CD4-positive, alpha-beta T cell (primary cell): ENCODE results near the gene DOCK9. TPM values are rescaled to one million over a fixed set of nuclear protein-coding genes. Genes with fewer than 3 reads are reported as not detected.

ENCODE experiments used
- ATAC-seq: fragments of 200-7000 bp; cut with Tn5 transposase; one replicate; pipeline ENCODE4 v1.10.0; 2022; ENCODE audit warnings: mild to moderate bottlenecking; ENCODE audit not compliant: poor library complexity
- CTCF ChIA-PET: fragments of 350-600 bp; sonication (Branson Sonifier 250); formaldehyde crosslinking; loops from one replicate; lab custom pipeline; 2021; ENCODE audit warnings: antibody characterized with exemption, inconsistent platforms; lab: Charles Lee
- POLR2A ChIA-PET: fragments of 350-600 bp; sonication (Branson Sonifier 250); formaldehyde crosslinking; loops from one replicate; lab custom pipeline; 2021; ENCODE audit warnings: antibody characterized with exemption, inconsistent platforms; lab: Charles Lee
- DNase-seq, 14 experiments: peaks; one replicate each; pipeline ENCODE4 v3.0.0-alpha.2; 2013 to 2020; ENCODE audit warnings: mixed read lengths in 2 of 14
- H3K27ac ChIP-seq, 2 donors: one replicate each; pipeline versions ENCODE4 v1.5.1 to v1.7.0; 2013; ENCODE audit warnings: low read length in 2 of 2, low read depth in 1 of 2, mild to moderate bottlenecking in 1 of 2
- H3K27me3 ChIP-seq, 2 experiments: 1 replicate in 1 of 2; 2 replicates in 1 of 2; pipeline versions ENCODE4 v1.6.1 to v1.7.0; 2013; ENCODE audit warnings: low read length in 2 of 2, control low read depth in 1 of 2, mild to moderate bottlenecking in 1 of 2, moderate library complexity in 1 of 2; ENCODE audit not compliant: insufficient read depth in 2 of 2, control insufficient read depth in 1 of 2
- H3K36me3 ChIP-seq: one replicate; pipeline ENCODE4 v1.6.1; 2013; ENCODE audit warnings: low read length, control low read depth; ENCODE audit not compliant: insufficient read depth
- H3K4me1 ChIP-seq: one replicate; pipeline ENCODE4 v1.6.1; 2013; ENCODE audit warnings: low read length, control low read depth; ENCODE audit not compliant: insufficient read depth
- H3K4me3 ChIP-seq: one replicate; pipeline ENCODE4 v1.5.1; 2013; ENCODE audit warnings: mild to moderate bottlenecking, low read length, moderate library complexity
- H3K9me3 ChIP-seq, 2 experiments: 1 replicate in 1 of 2; 2 replicates in 1 of 2; pipeline versions ENCODE4 v1.6.1 to v1.7.0; 2013; ENCODE audit warnings: low read length in 2 of 2, mild to moderate bottlenecking in 2 of 2, control low read depth in 1 of 2, moderate library complexity in 1 of 2; ENCODE audit not compliant: control insufficient read depth in 1 of 2, insufficient read depth in 1 of 2
- H3K27ac Mint-ChIP-seq: one replicate; pipeline ENCODE4 v1.8.0; 2020; ENCODE audit warnings: mixed read lengths
- H3K27me3 Mint-ChIP-seq: one replicate; pipeline ENCODE4 v1.8.0; 2021; ENCODE audit warnings: mixed read lengths
- H3K36me3 Mint-ChIP-seq: one replicate; pipeline ENCODE4 v1.8.0; 2021; ENCODE audit warnings: low read depth, mixed read lengths
- H3K4me1 Mint-ChIP-seq: one replicate; pipeline ENCODE4 v1.8.0; 2021; ENCODE audit warnings: low read depth, mixed read lengths
- H3K4me3 Mint-ChIP-seq: one replicate; pipeline ENCODE4 v1.8.0; 2020; ENCODE audit warnings: mild to moderate bottlenecking, mixed read lengths
- H3K9me3 Mint-ChIP-seq: one replicate; pipeline ENCODE4 v1.8.0; 2020; ENCODE audit warnings: mixed read lengths
- CTCF ChIP-seq: fragments of 200-600 bp; IDR thresholded peaks from one replicate; pipeline ENCODE4 v1.8.0; 2022; ENCODE audit warnings: antibody characterized with exemption, mild to moderate bottlenecking
- intact Hi-C, 2 experiments: fragments of 100-400 bp; cut with DNase I in 1 of 2; cut with micrococcal nuclease in 1 of 2; formaldehyde crosslinking; loops; one replicate each; pipeline versions ENCODE4 v1.15.1 to v1.9.0; 2023 to 2025; cut with DNase I, micrococcal nuclease
- total RNA-seq, 174 experiments: library from RNA in 2 of 174; stranded (reverse) in 2 of 174; gene quantifications; one replicate each; pipeline ENCODE4 v1.2.3 and lab custom pipeline; 2021 to 2026

DOCK9 gene
- total RNA-seq, 2 experiments from 2014 or later, result 76.3 to 79.3 TPM

- ATAC-seq (no peak), DNase-seq (no peak)
- Mint-ChIP-seq H3K27ac (no peak overlapping the region), H3K9me3 (no peaks in the 10 kb centered on the region), H3K4me3 (no peak overlapping the region), H3K27me3 (peaks cover 39% of the 10 kb centered on the region), H3K36me3 (no peaks in the 10 kb centered on the region), H3K4me1 (no peaks in the 10 kb centered on the region)
- Histone ChIP-seq H3K27me3 (peaks cover 0 to 9% of the 10 kb centered on the region in 2 experiments), H3K36me3 (no peaks in the 10 kb centered on the region), H3K27ac (no peak overlapping the region), H3K4me1 (no peaks in the 10 kb centered on the region), H3K4me3 (no peak overlapping the region), H3K9me3 (no peaks in the 10 kb centered on the region)
- intact Hi-C loops, result no loop called here
- CTCF ChIA-PET, result no interaction called here
- no peak for TF ChIP-seq CTCF
- POLR2A ChIA-PET, result no interaction called here
These were observed 199.1 kb downstream of the DOCK9 start for GRCh38 chr13:98778749-98779148.

- H3K27me3 Mint-ChIP-seq, result peaks cover 27% of the 10 kb centered on the region
- no peak overlapping the region for H3K27ac Mint-ChIP-seq
- Histone ChIP-seq H3K4me3 (no peak overlapping the region), H3K9me3 (no peaks in the 10 kb centered on the region), H3K4me1 (no peaks in the 10 kb centered on the region), H3K27me3 (peaks cover 0 to 3% of the 10 kb centered on the region in 2 experiments), H3K36me3 (no peaks in the 10 kb centered on the region), H3K27ac (no peak overlapping the region)
- no peaks in the 10 kb centered on the region for H3K4me1 Mint-ChIP-seq
- TF ChIP-seq CTCF, result no peak
- H3K9me3 Mint-ChIP-seq, result no peaks in the 10 kb centered on the region
- H3K4me3 Mint-ChIP-seq, result no peak overlapping the region
- ATAC-seq (no peak), DNase-seq (no peak)
- intact Hi-C loops, result no loop called here
- ChIA-PET POLR2A (no interaction called here), CTCF (no interaction called here)
- no peaks in the 10 kb centered on the region for H3K36me3 Mint-ChIP-seq
These were observed 201.2 kb downstream of the DOCK9 start for GRCh38 chr13:98776644-98777043.

- TF ChIP-seq CTCF, result no peak
- intact Hi-C loops, result no loop called here
- H3K27me3 ChIP-seq, result no peaks in the 10 kb centered on the region
- H3K36me3 ChIP-seq, result no peaks in the 10 kb centered on the region
- H3K4me1 ChIP-seq, result no peaks in the 10 kb centered on the region
- no peak overlapping the region for H3K27ac Mint-ChIP-seq
- DNase-seq (no peak), ATAC-seq (no peak)
- no peaks in the 10 kb centered on the region for H3K4me1 Mint-ChIP-seq
- ChIA-PET POLR2A (no interaction called here), CTCF (no interaction called here)
- H3K4me3 Mint-ChIP-seq, result no peak overlapping the region
- H3K27ac ChIP-seq, result no peak overlapping the region
- no peaks in the 10 kb centered on the region for H3K36me3 Mint-ChIP-seq
- H3K27me3 Mint-ChIP-seq, result peaks cover 22% of the 10 kb centered on the region
- no peaks in the 10 kb centered on the region for H3K9me3 Mint-ChIP-seq
- no peaks in the 10 kb centered on the region for H3K9me3 ChIP-seq
- no peak overlapping the region for H3K4me3 ChIP-seq
These were observed 201.8 kb downstream of the DOCK9 start for GRCh38 chr13:98775844-98776598.
